Breast epithelium (tissue), 4 donors: ENCODE measurements around the gene KCNC1. TPM values are rescaled to one million over a fixed set of nuclear protein-coding genes. Genes with fewer than 3 reads are reported as not detected.

Experiments used
- DNase-seq, 2 donors: peaks; one replicate each; pipeline ENCODE4 v3.0.0-alpha.2; 2019; ENCODE audit warnings: low spot score in 2 of 2
- H3K27ac ChIP-seq, 2 donors: fragments of 200-600 bp; sonication (generic) in 1 of 2; one replicate each; pipeline ENCODE4 v1.5.1; 2016 to 2019; ENCODE audit warnings: mild to moderate bottlenecking in 1 of 2
- H3K27me3 ChIP-seq, 2 donors: fragments of 200-600 bp; sonication (generic) in 1 of 2; one replicate each; pipeline versions ENCODE4 v1.5.1 to v1.6.0; 2017 to 2019; ENCODE audit warnings: control low read depth in 1 of 2, mild to moderate bottlenecking in 1 of 2
- H3K36me3 ChIP-seq: fragments of 200-600 bp; one replicate; pipeline ENCODE4 v1.5.1; 2019
- H3K4me1 ChIP-seq, 2 donors: fragments of 200-600 bp; sonication (generic); one replicate each; pipeline ENCODE4 v1.5.1; 2016 to 2019; ENCODE audit warnings: control low read depth in 1 of 2
- H3K4me3 ChIP-seq, 3 donors: fragments of 200-600 bp; sonication (generic); 1 replicate in 2 of 3; 2 replicates in 1 of 3; pipeline ENCODE4 v1.5.1; 2016 to 2019; ENCODE audit warnings: mild to moderate bottlenecking in 3 of 3, moderate library complexity in 2 of 3
- H3K9me3 ChIP-seq, 2 donors: fragments of 200-600 bp; sonication (generic) in 1 of 2; one replicate each; pipeline ENCODE4 v1.5.1; 2016 to 2019; ENCODE audit warnings: control low read depth in 1 of 2
- CTCF ChIP-seq, 3 donors: fragments of 450-650 bp; IDR thresholded peaks; one replicate each; pipeline ENCODE4 v1.5.1; 2016 to 2017; ENCODE audit warnings: antibody characterized with exemption in 3 of 3, mild to moderate bottlenecking in 3 of 3, moderate library complexity in 3 of 3
- POLR2A ChIP-seq: fragments of 450-650 bp; IDR thresholded peaks from one replicate; pipeline ENCODE4 v1.6.1; 2016; ENCODE audit warnings: antibody characterized with exemption, mild to moderate bottlenecking, moderate library complexity
- POLR2AphosphoS5 ChIP-seq, 3 donors: sonication (generic); formaldehyde crosslinking; IDR thresholded peaks; one replicate each; pipeline ENCODE4 v1.6.1; 2017; ENCODE audit warnings: antibody characterized with exemption in 3 of 3
- intact Hi-C: fragments of 100-400 bp; cut with DNase I; formaldehyde crosslinking; loops from one replicate; pipeline ENCODE4 v1.15.1; 2023; ENCODE audit warnings: low total_unique reads
- total RNA-seq, 3 donors: library from RNA; depleted of rRNA; stranded (reverse); fragments of >200 nt; gene quantifications; one replicate each; pipeline ENCODE4 v1.1.0, GENCODE V29; 2016

The KCNC1 gene
- total RNA-seq, 3 donors from 2014 or later: 0.15 TPM; not detected in 2

DNA sequence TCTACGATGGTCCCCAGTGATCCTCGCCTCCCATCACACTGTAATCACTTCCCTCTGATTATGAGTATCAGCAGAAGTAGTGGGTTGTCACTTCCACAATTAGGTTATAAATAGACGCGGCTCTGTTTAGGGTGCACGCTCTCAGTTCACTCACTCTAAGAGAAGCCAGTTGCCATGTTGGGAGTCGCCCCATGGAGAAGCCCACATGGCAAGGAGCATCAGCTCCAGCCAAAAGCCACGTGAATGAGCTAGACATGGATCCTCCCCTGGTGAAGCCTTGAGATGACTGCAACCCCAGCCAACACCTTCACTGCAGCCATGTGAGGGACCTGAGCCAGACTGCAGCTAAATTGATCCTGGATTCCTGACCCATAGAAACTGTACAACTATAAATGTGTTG lies 41.6 kb upstream of the KCNC1 start:
- Histone ChIP-seq H3K4me3 (no peak overlapping the region), H3K27me3 (peaks cover 4 to 39% of the 10 kb centered on the region in 2 donors), H3K4me1 (no peaks in the 10 kb centered on the region), H3K9me3 (no peaks in the 10 kb centered on the region), H3K27ac (no peak overlapping the region), H3K36me3 (no peaks in the 10 kb centered on the region)
- TF ChIP-seq CTCF (IDR thresholded peaks at IDR 0.05) (no peak), POLR2A (no peak)
- intact Hi-C loops: no loop called here
- DNase-seq: no peak

DNA sequence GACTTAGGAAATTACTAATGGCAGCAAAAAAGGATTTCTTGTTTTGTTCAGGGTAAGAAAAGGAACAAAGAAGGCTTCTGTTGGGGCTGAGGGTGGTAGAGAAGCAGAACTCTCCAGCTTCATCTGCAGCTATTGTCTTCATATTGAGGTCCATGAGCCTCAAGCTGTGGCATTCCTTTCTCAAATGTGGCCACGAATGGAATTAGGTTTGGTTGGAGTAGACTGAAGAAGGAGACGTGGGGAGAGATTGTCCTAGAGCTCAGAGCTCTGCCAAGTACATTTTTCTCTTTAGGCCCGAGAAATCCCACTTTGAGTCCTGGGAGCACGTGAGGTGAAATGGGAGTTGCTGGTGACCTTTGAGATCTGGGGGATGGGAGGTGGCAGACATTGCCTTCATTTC lies 41.0 kb upstream of the KCNC1 start:
- TF ChIP-seq POLR2A (no peak), POLR2AphosphoS5 (IDR thresholded peaks at IDR 0.05) (no peak), CTCF (IDR thresholded peaks at IDR 0.05) (no peak)
- no peak for DNase-seq
- Histone ChIP-seq H3K27ac (no peak overlapping the region), H3K4me3 (no peak overlapping the region), H3K4me1 (no peaks in the 10 kb centered on the region), H3K27me3 (peaks cover 4 to 39% of the 10 kb centered on the region in 2 donors), H3K9me3 (no peaks in the 10 kb centered on the region), H3K36me3 (no peaks in the 10 kb centered on the region)
- intact Hi-C loops: no loop called here

- no peak for TF ChIP-seq POLR2AphosphoS5 (IDR thresholded peaks at IDR 0.05)
- no peak for TF ChIP-seq POLR2A
- no peak for TF ChIP-seq CTCF (IDR thresholded peaks at IDR 0.05)
- Histone ChIP-seq H3K9me3 (no peaks in the 10 kb centered on the region), H3K4me1 (no peaks in the 10 kb centered on the region), H3K27ac (no peak overlapping the region), H3K36me3 (no peaks in the 10 kb centered on the region), H3K4me3 (no peak overlapping the region), H3K27me3 (peaks cover 4 to 39% of the 10 kb centered on the region in 2 donors)
- intact Hi-C loops: no loop called here
- DNase-seq: no peak
Measured at GRCh38 chr11:17694494-17695110, 40.0 kb upstream of the KCNC1 start.

- Histone ChIP-seq H3K27me3 (peaks cover 4 to 39% of the 10 kb centered on the region in 2 donors), H3K36me3 (no peaks in the 10 kb centered on the region), H3K9me3 (no peaks in the 10 kb centered on the region), H3K27ac (no peak overlapping the region), H3K4me1 (no peaks in the 10 kb centered on the region), H3K4me3 (no peak overlapping the region)
- intact Hi-C loops: no loop called here
- DNase-seq: no peak
- TF ChIP-seq POLR2AphosphoS5 (IDR thresholded peaks at IDR 0.05) (no peak), POLR2A (no peak), CTCF (IDR thresholded peaks at IDR 0.05) (no peak)
Measured at GRCh38 chr11:17695454-17696441, 38.8 kb upstream of the KCNC1 start.

- no peak for DNase-seq
- intact Hi-C loops: no loop called here
- Histone ChIP-seq H3K9me3 (no peaks in the 10 kb centered on the region), H3K4me3 (no peak overlapping the region), H3K36me3 (no peaks in the 10 kb centered on the region), H3K27me3 (peaks cover 4 to 39% of the 10 kb centered on the region in 2 donors), H3K27ac (no peak overlapping the region), H3K4me1 (no peaks in the 10 kb centered on the region)
- TF ChIP-seq POLR2A: no peak
Measured at GRCh38 chr11:17696741-17697140, 37.8 kb upstream of the KCNC1 start.
